HepG2 (cell line): ENCODE measurements around the gene MEI1.

Source experiments
- ELF1 ChIP-seq: sonication (generic); formaldehyde crosslinking; IDR thresholded peaks from 2 replicates; pipeline ENCODE4 v1.4.0; 2020; ENCODE audit warnings: missing genetic modification reagents
- ZNF274 ChIP-seq: sonication (generic); formaldehyde crosslinking; IDR thresholded peaks from 2 replicates; pipeline ENCODE4 v1.5.1; 2020; ENCODE audit warnings: mild to moderate bottlenecking, missing genetic modification reagents

- TF ChIP-seq ZNF274 (CRISPR knock-in tag) (no peak), ELF1 (CRISPR knock-in tag) (no peak)
Observed at GRCh38 chr22:41725510-41726110, 26.3 kb downstream of the MEI1 start.
